Measurements from ENCODE around the gene ELL2.

Gene ELL2

DNA sequence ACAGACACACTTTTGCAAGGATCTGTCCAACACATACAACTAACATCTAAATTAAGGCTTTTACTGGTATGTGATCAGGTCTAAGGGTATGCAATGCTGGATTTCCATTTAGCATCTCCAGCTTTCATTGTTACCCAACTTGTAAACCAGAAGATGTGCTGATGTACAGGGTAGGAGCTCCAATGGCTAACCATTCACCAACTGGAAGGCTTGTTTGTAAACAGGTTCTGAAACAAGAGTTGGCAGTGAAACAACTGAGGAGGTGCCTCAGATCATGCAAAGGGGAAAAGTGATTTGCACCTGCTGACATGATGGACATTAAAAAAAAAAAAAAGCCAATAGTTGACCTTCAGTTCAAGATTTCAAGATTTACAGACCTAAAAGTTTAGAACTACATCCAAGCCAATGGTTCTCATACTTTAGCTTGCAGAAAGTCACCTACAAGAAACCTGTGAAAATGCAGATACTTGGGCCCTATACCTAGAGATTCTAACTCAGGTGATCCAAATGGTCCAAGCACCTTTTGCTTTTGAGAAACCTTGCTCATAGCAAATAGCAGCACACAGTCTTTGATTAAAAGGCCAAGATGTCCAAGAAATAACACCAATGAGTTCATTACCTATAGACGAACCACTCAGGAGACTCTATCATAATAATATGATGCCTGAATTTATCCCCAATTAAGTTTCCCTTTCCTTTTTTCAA lies 75.2 kb downstream of the ELL2 start:
- no peak for DNase-seq (ENCODE audit: low read depth)
- no peak overlapping the region for H3K4me3 ChIP-seq (ENCODE audit: low read depth, low read length)
- TF ChIP-seq, protein P1, sequence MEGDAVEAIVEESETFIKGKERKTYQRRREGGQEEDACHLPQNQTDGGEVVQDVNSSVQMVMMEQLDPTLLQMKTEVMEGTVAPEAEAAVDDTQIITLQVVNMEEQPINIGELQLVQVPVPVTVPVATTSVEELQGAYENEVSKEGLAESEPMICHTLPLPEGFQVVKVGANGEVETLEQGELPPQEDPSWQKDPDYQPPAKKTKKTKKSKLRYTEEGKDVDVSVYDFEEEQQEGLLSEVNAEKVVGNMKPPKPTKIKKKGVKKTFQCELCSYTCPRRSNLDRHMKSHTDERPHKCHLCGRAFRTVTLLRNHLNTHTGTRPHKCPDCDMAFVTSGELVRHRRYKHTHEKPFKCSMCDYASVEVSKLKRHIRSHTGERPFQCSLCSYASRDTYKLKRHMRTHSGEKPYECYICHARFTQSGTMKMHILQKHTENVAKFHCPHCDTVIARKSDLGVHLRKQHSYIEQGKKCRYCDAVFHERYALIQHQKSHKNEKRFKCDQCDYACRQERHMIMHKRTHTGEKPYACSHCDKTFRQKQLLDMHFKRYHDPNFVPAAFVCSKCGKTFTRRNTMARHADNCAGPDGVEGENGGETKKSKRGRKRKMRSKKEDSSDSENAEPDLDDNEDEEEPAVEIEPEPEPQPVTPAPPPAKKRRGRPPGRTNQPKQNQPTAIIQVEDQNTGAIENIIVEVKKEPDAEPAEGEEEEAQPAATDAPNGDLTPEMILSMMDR (IDR thresholded peaks at IDR 0.05; ENCODE audit: insufficient read depth, low read depth, low read length, missing control alignments), result no peak

DNA sequence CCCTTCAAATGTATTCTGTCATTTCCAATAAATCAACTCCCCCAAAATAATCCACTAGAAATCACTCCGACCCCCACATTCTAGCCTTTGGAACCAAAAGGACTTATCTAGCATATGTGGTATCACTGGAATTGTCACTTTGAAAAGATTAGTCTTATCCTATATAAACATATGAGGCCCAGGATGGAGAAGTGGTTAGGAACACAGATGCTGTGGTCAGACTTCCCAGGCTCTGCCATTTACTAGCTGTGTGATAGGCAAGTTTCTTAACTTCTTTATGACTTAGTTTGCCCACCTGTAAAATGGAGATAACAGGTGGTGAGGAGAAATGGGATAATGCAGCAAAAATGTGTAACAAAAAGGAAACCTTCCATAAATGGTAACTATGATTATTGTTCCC lies 77.1 kb downstream of the ELL2 start:
- TF ChIP-seq, protein P1 (IDR thresholded peaks at IDR 0.05; ENCODE audit: insufficient read depth, low read depth, low read length, missing control alignments), result no peak
- no peak for DNase-seq (ENCODE audit: low read depth)
- no peak overlapping the region for H3K4me3 ChIP-seq (ENCODE audit: low read depth, low read length)

DNA sequence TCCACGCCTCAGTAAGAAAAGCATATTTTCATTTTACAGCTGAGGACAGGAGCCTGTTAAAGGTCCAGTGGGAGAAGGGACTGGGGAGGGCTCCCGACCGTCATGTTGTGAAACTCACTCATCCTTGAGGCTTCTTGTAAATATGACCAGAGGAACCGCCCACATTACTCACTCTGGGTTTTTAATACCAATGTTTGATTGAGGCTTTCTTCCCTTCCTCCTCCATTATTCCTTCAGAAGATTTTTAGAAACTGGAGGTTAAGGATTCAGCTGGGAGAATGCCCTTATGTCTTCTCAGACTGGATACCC lies 77.7 kb downstream of the ELL2 start:
- H3K4me3 ChIP-seq (ENCODE audit: low read depth, low read length), result no peak overlapping the region
- TF ChIP-seq, protein P1 (IDR thresholded peaks at IDR 0.05; ENCODE audit: insufficient read depth, low read depth, low read length, missing control alignments), result no peak
- no peak for DNase-seq (ENCODE audit: low read depth)

DNA sequence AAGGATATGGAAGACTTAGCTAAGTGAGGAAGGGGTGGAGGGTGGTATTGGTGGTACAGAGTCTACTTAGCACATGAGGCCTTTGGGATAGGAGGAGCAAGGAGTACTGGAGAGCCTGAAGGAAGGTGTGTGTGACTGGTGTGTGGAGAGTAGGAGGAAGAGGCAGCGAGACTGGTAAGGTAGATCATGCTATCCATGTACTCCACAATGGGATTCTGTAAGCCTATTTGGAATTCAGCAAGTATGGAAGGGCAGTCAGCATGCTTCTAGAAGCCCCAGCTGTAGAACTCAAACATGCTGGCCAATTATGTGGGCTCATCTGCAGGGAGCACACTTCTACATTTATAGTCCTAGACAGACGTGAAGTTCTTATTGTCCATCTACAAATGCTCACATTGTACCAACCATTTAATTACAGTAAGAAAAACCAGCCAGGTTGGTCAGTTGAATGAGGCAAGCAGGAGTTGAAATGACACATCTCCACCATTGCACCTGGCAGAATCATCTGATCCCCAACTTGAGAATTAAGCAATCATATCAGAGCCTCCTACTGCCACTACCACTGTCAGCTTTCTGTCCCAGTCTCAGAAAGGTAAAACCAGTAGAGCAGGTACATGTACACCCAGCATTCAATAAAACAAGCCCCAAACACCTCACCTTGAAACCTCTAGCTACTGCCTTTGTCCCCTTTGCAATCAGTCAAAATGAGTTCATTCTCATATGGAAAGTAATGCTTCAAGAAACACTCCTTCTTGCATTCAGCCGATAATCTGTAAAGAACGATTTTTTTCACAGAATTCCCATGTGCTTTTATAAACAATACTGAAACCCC lies 78.2 kb downstream of the ELL2 start:
- no peak overlapping the region for H3K4me3 ChIP-seq (ENCODE audit: low read depth, low read length)
- DNase-seq (ENCODE audit: low read depth), result peak; percentile 72
- TF ChIP-seq, protein P1 (IDR thresholded peaks at IDR 0.05; ENCODE audit: insufficient read depth, low read depth, low read length, missing control alignments), result no peak

DNA sequence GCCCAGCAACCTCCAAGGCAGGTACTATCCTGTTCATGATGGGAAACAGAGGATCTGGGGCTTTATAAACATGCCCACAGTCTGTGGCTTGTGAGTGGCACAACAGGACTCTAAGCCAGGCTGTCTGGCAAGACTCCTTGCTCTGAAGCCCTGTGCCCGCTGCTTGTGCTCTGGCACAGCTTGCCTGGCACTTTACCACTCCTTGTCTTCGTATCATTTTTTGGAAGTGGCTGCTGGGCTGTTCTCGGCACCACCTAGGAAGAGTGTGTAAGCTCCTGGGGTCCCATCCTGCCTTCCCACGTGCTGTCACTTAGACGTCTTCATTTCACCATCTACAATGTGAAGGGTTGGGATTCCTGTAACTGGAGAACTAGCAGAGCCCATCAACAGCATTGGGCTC lies 79.8 kb downstream of the ELL2 start:
- H3K4me3 ChIP-seq (ENCODE audit: low read depth, low read length), result no peak overlapping the region
- TF ChIP-seq, protein P1 (IDR thresholded peaks at IDR 0.05; ENCODE audit: insufficient read depth, low read depth, low read length, missing control alignments), result no peak
- no peak for DNase-seq (ENCODE audit: low read depth)

DNA sequence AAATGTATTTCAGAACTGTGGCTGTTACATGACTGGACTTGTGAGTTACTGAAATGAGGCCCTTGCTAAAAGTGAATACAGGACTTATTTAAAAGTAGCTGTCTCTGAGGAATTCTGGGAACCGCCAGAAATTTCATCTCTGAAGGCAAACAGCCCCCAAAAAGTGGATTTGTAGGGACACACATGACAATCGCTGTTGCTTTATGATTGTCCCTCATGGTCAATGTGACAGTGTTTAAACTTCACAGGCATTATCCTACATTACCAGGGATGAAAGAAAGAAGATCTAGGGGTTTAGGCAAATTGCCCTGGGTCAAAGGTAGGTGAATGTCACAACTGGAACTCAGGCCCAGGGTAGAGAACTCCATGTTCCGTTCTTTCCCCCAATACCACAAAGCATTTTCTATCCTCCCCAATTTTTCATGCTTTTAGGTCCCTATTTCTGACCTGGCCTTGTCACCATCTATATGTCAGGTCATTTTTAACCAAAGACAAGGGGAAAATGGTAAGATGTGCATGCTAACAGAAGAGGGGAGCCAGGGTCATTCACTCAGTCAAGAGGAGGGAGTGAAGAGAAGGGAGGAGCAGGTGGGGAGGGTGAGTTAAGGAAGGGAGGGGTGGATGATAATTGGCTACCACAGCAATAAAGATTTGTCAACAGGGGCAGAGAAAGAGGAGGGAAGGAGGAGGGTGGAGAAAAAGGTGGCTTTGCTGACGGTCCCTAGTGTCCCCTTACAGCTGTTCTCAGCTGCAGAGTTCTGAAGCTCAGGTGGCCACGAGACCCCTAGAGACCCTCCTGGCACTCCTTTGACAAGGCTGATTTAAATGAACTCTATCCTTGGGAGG lies 81.3 kb downstream of the ELL2 start:
- H3K4me3 ChIP-seq (ENCODE audit: low read depth, low read length), result no peak overlapping the region
- DNase-seq (ENCODE audit: low read depth), result no peak
- TF ChIP-seq, protein P1 (IDR thresholded peaks at IDR 0.05; ENCODE audit: insufficient read depth, low read depth, low read length, missing control alignments), result no peak
